ENCODE measurements around the gene CTSL.

Gene CTSL

GRCh38 chr9:87725900-87726709, at the start of gene CTSL:
Gene CTSL, plus strand, starts transcription at chr9:87726119. Its CDS starts 1,485 bp downstream, at chr9:87727604.
- in situ Hi-C loops (cut with HindIII; ENCODE audit: low sequenced_read_pairs): no loop called here
- H3K4me3 ChIP-seq (ENCODE audit: low read depth, low read length): peak within 1 kb of the TSS; percentile 61
- peak; percentile 23 for TF ChIP-seq CTCF (IDR thresholded peaks at IDR 0.05; ENCODE audit: low read depth, low read length)
- DNase-seq (ENCODE audit: low read depth, low spot score): peak; percentile 70

GRCh38 chr9:87676976-87677775, 48.7 kb upstream of the CTSL start:
- in situ Hi-C loops (cut with HindIII; ENCODE audit: low sequenced_read_pairs): no loop called here
- TF ChIP-seq CTCF (IDR thresholded peaks at IDR 0.05; ENCODE audit: low read depth, low read length): no peak
- no peak overlapping the region for H3K4me3 ChIP-seq (ENCODE audit: low read depth, low read length)
- DNase-seq (ENCODE audit: low read depth, low spot score): no peak

- DNase-seq (ENCODE audit: low read depth, low spot score): no peak
- in situ Hi-C loops (cut with HindIII; ENCODE audit: low sequenced_read_pairs): no loop called here
Measured at GRCh38 chr9:87677776-87678587, 47.9 kb upstream of the CTSL start.

GRCh38 chr9:87678650-87679355, 47.1 kb upstream of the CTSL start:
- peak; percentile 80 for TF ChIP-seq CTCF (IDR thresholded peaks at IDR 0.05; ENCODE audit: low read depth, low read length)
- H3K4me3 ChIP-seq (ENCODE audit: low read depth, low read length): no peak overlapping the region
- in situ Hi-C loops (cut with HindIII; ENCODE audit: low sequenced_read_pairs): no loop called here
- peak; percentile 70 for DNase-seq (ENCODE audit: low read depth, low spot score)

More at GRCh38 chr9:87677776-87678587, 47.9 kb upstream of the CTSL start:
- no peak overlapping the region for H3K4me3 ChIP-seq (ENCODE audit: low read depth, low read length)
- TF ChIP-seq CTCF (IDR thresholded peaks at IDR 0.05; ENCODE audit: low read depth, low read length): no peak

- in situ Hi-C loops (cut with HindIII; ENCODE audit: low sequenced_read_pairs): no loop called here
- DNase-seq (ENCODE audit: low read depth, low spot score): no peak
- TF ChIP-seq CTCF (IDR thresholded peaks at IDR 0.05; ENCODE audit: low read depth, low read length): no peak
- no peak overlapping the region for H3K4me3 ChIP-seq (ENCODE audit: low read depth, low read length)
Measured at GRCh38 chr9:87681271-87682061, 44.5 kb upstream of the CTSL start.

Data from astrocyte of the spinal cord (primary cell).